Dendritic cell treated with granulocyte-macrophage colony-stimulating factor and Interleukin-4, amounts not matched to agents 40 ng/mL and 50 ng/mL, for 4 days (primary cell): ENCODE measurements around the gene NAPA.

Experiments
- H3K27ac Mint-ChIP-seq: one replicate; pipeline ENCODE4 v1.8.0; 2022; ENCODE audit warnings: mild to moderate bottlenecking, mixed read lengths
- H3K27me3 Mint-ChIP-seq: one replicate; pipeline ENCODE4 v1.8.0; 2022; ENCODE audit warnings: mild to moderate bottlenecking, mixed read lengths
- H3K36me3 Mint-ChIP-seq: one replicate; pipeline ENCODE4 v1.8.0; 2022; ENCODE audit warnings: low read depth, mixed read lengths
- H3K4me1 Mint-ChIP-seq: one replicate; pipeline ENCODE4 v1.8.0; 2022; ENCODE audit warnings: low read depth, mixed read lengths
- H3K4me3 Mint-ChIP-seq: one replicate; pipeline ENCODE4 v1.8.0; 2022; ENCODE audit warnings: mild to moderate bottlenecking, moderate library complexity, mixed read lengths
- H3K9me3 Mint-ChIP-seq: one replicate; pipeline ENCODE4 v1.8.0; 2022; ENCODE audit warnings: mixed read lengths
- intact Hi-C: fragments of 100-400 bp; cut with micrococcal nuclease; formaldehyde crosslinking; loops from one replicate; pipeline ENCODE4 v1.15.0; 2022

The NAPA gene

DNA sequence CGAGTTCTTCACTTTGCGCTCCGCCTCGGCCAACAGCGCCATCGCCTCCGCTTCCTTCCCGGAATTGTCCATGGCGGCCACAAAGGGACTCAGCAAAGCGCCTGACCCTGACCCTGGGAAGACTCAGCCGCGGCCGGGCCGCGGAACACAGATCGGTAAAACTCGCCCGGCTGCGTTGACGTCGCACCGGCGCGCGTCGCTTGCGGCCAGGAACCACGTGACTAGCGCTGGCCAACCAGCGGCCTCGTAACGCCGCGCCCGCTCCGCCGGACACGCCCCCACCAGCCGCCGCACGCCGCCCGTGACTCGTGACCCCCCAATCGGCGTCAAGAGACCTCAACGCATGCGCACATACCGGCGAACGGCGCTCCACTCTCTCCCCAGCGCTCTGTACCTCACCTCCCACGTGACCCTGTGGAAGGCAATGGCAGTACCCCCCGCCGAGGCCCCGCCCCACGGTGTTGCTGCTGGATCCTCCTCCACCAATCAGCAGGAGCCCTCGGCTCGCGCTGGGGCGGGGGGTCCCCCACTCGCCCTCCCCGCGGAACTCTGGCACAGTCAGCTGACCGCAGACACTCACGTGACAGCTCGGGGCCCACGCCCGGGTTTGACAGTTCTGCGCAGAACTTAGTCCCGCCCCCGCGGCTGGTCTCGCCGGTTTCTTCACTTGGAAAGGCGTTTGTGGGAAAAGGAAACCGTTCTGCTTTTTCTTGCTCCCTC, at the start of gene NAPA:
Gene NAPA (minus strand): TSS at position 195 of the 720 bp plus-strand sequence. CDS start 123 bp downstream, at position 72.
- Mint-ChIP-seq H3K36me3 (peaks cover 46% of the 10 kb centered on the region), H3K4me1 (peaks cover 60% of the 10 kb centered on the region), H3K9me3 (no peaks in the 10 kb centered on the region), H3K4me3 (peak within 1 kb of the TSS; percentile 100), H3K27ac (peak within 1 kb of the TSS; percentile 100), H3K27me3 (peaks cover 7% of the 10 kb centered on the region)
- intact Hi-C loops, result loop anchor here (1.0 to 10.0 kb wide), 6 partner anchors 31 to 180 kb away; partner anchors contain the start of genes BICRA and KPTN

DNA sequence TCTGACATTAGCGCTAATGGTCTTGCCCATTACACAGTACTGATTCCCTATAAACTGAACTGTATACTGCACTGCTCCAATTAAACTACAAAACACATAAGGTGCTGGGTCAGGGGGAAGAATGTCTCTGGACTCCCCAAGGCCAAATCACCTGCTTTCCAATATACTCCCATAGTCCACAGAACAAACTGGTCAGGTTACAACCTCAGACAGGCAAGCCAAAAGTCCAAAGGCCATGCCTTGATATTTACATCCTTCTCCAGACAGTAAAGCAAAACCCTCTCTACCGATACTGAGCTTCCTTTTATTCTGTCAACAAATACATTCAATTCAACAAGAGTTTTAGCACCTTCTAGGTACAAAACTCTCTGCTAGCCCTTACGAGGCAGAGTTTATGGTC, 49.2 kb upstream of the NAPA start:
- intact Hi-C loops, result no loop called here
- Mint-ChIP-seq H3K4me3 (no peak overlapping the region), H3K27me3 (peaks cover 18% of the 10 kb centered on the region), H3K4me1 (no peaks in the 10 kb centered on the region), H3K9me3 (no peaks in the 10 kb centered on the region), H3K27ac (no peak overlapping the region), H3K36me3 (no peaks in the 10 kb centered on the region)

- intact Hi-C loops, result no loop called here
- H3K9me3 Mint-ChIP-seq, result no peaks in the 10 kb centered on the region
- no peak overlapping the region for H3K27ac Mint-ChIP-seq
- H3K27me3 Mint-ChIP-seq, result peaks cover 20% of the 10 kb centered on the region
- H3K36me3 Mint-ChIP-seq, result no peaks in the 10 kb centered on the region
- no peaks in the 10 kb centered on the region for H3K4me1 Mint-ChIP-seq
- no peak overlapping the region for H3K4me3 Mint-ChIP-seq
These were observed 46.7 kb upstream of the NAPA start for GRCh38 chr19:47561440-47562057.

DNA sequence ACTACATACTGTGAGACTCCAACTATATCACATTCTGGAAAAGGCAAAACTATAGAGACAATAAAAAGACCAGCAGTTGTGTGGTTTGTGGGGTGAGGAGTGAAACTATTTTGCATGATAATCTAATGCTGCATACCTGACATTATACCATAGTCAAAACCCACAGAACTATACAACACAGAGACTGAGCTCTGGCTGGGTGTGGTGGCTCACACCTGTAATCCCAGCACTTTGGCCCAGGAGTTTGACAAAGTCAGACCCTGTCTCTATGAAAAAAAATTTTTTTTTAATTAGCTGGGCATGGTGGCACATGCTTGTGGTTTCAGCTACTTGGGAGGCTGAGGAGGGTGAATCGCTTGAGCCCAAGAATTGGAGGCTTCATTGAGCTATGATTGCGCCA, 46.1 kb upstream of the NAPA start:
- H3K36me3 Mint-ChIP-seq, result no peaks in the 10 kb centered on the region
- intact Hi-C loops, result no loop called here
- no peaks in the 10 kb centered on the region for H3K4me1 Mint-ChIP-seq
- no peaks in the 10 kb centered on the region for H3K9me3 Mint-ChIP-seq
- H3K27ac Mint-ChIP-seq, result no peak overlapping the region
- peaks cover 20% of the 10 kb centered on the region for H3K27me3 Mint-ChIP-seq
- H3K4me3 Mint-ChIP-seq, result no peak overlapping the region

GRCh38 chr19:47550129-47550528, 35.3 kb upstream of the NAPA start:
- no peaks in the 10 kb centered on the region for H3K9me3 Mint-ChIP-seq
- no peak overlapping the region for H3K4me3 Mint-ChIP-seq
- no peak overlapping the region for H3K27ac Mint-ChIP-seq
- H3K4me1 Mint-ChIP-seq, result no peaks in the 10 kb centered on the region
- intact Hi-C loops, result no loop called here
- H3K27me3 Mint-ChIP-seq, result peaks cover 35% of the 10 kb centered on the region
- H3K36me3 Mint-ChIP-seq, result no peaks in the 10 kb centered on the region

DNA sequence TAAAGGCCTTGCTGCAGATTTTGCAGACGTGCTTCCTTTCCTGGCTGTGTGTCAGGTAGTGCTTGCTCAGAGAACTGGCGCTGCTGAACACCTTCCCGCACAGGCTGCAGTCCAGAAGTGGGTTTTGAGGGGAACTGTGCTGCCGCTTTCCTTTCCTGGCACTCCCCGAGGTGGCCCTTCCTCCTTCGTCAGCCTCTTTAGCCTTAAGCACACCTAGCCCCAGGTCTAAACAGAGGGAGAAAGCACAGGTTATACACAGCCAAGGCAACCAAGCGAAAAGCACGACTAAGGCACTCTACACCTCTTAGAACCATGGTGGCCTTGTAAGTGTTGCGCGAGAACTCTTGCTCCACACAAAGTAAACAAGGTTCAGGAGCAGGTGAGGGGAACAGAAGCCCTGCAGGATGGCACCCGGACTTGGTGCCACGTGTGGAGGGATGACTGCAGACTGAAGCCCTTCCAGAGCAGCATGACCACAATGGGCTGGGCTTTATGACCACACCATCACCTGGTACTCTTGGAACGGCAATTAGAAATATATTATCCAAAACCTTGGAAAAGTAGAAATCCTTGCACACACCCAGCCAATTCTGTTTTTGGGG, 34.5 kb upstream of the NAPA start:
- Mint-ChIP-seq H3K36me3 (no peaks in the 10 kb centered on the region), H3K4me1 (no peaks in the 10 kb centered on the region), H3K27me3 (peaks cover 39% of the 10 kb centered on the region), H3K9me3 (no peaks in the 10 kb centered on the region), H3K4me3 (no peak overlapping the region), H3K27ac (no peak overlapping the region)
- intact Hi-C loops, result no loop called here

DNA sequence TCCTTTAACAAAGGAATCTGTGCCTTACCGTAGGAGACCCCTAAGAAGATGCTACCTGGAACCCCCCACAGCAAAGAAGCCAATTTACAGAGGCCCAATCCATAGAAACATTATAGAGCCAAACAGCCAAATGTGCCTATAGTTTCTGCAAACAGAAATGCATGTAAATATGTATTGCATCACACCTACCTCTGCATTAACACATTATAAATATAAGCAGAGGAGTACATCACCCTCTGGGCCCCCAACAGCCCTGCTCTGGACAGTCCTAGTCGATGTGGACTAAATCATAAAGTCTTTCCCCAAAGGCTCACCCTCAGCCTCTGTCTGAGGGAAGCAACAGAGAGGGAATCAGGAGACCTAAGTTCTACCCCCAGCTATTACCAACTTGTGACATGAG, 32.3 kb upstream of the NAPA start:
- no peak overlapping the region for H3K27ac Mint-ChIP-seq
- intact Hi-C loops, result no loop called here
- peaks cover 53% of the 10 kb centered on the region for H3K27me3 Mint-ChIP-seq
- H3K4me3 Mint-ChIP-seq, result no peak overlapping the region
- no peaks in the 10 kb centered on the region for H3K9me3 Mint-ChIP-seq
- no peaks in the 10 kb centered on the region for H3K4me1 Mint-ChIP-seq
- no peaks in the 10 kb centered on the region for H3K36me3 Mint-ChIP-seq

DNA sequence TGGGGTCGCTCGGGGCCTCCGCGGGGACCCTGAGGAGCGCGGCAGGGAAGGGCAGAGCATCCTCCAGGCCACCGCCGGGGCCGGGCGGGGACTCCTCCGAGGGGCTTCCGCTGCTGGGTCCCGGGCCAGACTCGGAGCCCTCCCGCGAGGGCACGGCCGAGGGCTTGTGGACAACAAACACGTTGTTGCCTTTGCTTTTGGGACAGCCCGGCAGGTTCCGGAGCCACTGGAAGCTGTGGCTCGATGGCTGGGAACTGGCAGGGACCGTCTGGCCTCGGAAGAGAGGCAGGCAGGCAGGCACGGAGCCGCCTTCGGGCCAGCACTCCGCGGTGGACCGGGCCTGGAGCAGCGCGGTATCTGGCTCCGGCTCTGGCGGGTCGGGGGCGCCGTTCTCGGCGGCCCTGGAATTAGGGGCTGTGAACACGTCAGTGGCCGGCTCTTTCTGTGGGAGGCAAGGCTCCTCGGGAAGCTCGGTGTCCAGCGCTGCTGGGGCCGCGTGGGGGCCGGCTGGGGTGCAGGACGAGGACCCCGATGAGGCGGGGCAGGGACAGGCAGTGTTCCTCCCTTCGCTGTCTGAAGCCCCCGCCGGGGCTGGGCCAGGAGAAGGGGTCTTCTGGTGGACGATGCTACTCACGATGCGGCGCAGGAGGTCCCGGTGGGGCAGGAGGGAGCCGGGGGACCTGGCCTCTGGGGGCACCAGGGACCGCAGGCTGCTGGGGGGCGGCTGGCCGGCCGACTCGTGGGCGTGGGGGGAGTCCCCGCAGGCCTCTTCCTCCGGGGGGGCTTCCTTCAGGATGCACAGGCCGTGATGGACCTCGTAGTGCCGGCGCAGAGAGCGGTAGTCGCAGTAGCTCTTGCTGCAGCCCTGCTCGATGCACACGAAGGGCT, 30.4 kb upstream of the NAPA start:
- no peaks in the 10 kb centered on the region for H3K9me3 Mint-ChIP-seq
- H3K4me1 Mint-ChIP-seq, result no peaks in the 10 kb centered on the region
- no peaks in the 10 kb centered on the region for H3K36me3 Mint-ChIP-seq
- intact Hi-C loops, result no loop called here
- H3K4me3 Mint-ChIP-seq, result no peak overlapping the region
- peaks cover 59% of the 10 kb centered on the region for H3K27me3 Mint-ChIP-seq
- no peak overlapping the region for H3K27ac Mint-ChIP-seq

DNA sequence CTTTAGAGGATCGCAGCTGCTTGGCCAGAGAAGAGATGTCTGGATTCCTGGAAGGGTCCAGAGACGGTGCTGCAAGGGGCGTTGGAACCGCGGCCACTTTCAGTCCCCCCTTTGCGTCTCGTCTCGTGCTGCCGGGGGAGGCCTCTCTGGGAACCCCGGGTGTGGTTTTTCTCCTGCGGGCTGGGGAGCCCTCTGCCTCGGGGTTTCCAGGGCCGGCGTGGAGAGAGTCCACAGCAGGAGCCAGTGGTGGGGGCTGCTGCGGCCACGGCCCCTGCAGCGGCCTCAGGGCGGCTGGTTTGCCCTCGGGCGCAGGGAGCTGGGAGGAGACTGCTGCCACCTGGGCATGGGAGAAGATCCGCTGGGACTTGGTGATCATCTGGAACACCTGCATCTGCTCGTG, 29.6 kb upstream of the NAPA start:
- H3K9me3 Mint-ChIP-seq, result no peaks in the 10 kb centered on the region
- intact Hi-C loops, result no loop called here
- H3K36me3 Mint-ChIP-seq, result no peaks in the 10 kb centered on the region
- peaks cover 61% of the 10 kb centered on the region for H3K27me3 Mint-ChIP-seq
- no peaks in the 10 kb centered on the region for H3K4me1 Mint-ChIP-seq
- H3K27ac Mint-ChIP-seq, result no peak overlapping the region
- H3K4me3 Mint-ChIP-seq, result no peak overlapping the region

GRCh38 chr19:47544075-47544474, 29.2 kb upstream of the NAPA start:
- Mint-ChIP-seq H3K4me1 (no peaks in the 10 kb centered on the region), H3K36me3 (no peaks in the 10 kb centered on the region), H3K27ac (no peak overlapping the region), H3K4me3 (no peak overlapping the region), H3K9me3 (no peaks in the 10 kb centered on the region), H3K27me3 (peaks cover 57% of the 10 kb centered on the region)
- intact Hi-C loops, result no loop called here

DNA sequence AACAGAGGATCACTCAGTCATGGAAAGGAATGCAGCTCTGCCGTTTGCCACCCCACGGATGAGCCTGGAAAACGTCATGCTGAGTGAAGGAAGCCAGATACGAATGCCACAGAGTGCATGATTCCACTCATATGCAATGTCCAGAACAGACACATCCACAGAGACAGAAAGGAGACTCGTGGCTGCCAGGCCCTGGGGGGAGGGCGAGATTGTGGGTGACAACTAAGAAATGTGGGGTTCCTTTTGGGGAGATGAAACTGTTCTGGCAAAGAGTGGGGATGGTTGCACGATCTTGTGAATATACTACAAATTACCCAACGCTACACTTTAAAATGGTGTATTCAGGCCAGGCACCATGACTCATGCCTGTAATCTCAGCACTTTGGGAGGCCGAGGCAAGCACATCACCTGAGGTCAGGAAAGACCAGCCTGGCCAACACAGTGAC, 27.2 kb upstream of the NAPA start:
- Mint-ChIP-seq H3K4me3 (no peak overlapping the region), H3K9me3 (no peaks in the 10 kb centered on the region), H3K36me3 (no peaks in the 10 kb centered on the region), H3K27me3 (peaks cover 44% of the 10 kb centered on the region), H3K4me1 (no peaks in the 10 kb centered on the region), H3K27ac (no peak overlapping the region)
- intact Hi-C loops, result no loop called here

GRCh38 chr19:47541518-47541917, 26.7 kb upstream of the NAPA start:
- H3K4me3 Mint-ChIP-seq, result no peak overlapping the region
- no peaks in the 10 kb centered on the region for H3K9me3 Mint-ChIP-seq
- no peaks in the 10 kb centered on the region for H3K36me3 Mint-ChIP-seq
- intact Hi-C loops, result no loop called here
- H3K27ac Mint-ChIP-seq, result no peak overlapping the region
- H3K4me1 Mint-ChIP-seq, result no peaks in the 10 kb centered on the region
- peaks cover 39% of the 10 kb centered on the region for H3K27me3 Mint-ChIP-seq

DNA sequence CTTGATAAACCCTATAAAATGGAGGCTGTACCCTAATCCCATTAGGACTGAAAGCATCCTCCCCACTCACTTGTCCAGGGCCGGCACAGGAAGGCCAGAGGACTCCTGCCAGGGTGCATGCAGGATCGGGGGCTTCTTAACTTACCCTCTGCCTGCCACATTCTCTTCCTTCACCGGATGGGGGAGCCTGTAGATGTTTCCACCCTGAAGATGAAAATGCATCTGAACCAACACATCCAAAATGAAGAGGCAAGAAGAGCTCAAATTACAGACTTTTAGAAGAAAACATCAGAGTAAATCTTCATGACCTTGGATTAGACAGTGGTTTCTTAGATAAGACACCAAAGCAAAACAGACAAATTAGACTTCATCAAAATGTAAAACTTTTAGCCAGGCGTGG, 25.9 kb upstream of the NAPA start:
- no peaks in the 10 kb centered on the region for H3K4me1 Mint-ChIP-seq
- H3K36me3 Mint-ChIP-seq, result no peaks in the 10 kb centered on the region
- H3K27ac Mint-ChIP-seq, result no peak overlapping the region
- H3K9me3 Mint-ChIP-seq, result no peaks in the 10 kb centered on the region
- H3K27me3 Mint-ChIP-seq, result peaks cover 34% of the 10 kb centered on the region
- intact Hi-C loops, result no loop called here
- no peak overlapping the region for H3K4me3 Mint-ChIP-seq
